ENCODE data around the gene C1QTNF9. TPM values are rescaled to one million over a fixed set of nuclear protein-coding genes. Genes with fewer than 3 reads are reported as not detected.
"Not testable (repeated sequence)": the region's sequence is repeated elsewhere in the genome, so short reads cannot be mapped to it uniquely, and the experiment has no call there.

The C1QTNF9 gene
- polyA plus RNA-seq, 1 donor, result 8.7 TPM

GRCh38 chr13:24362435-24362952, 53.1 kb downstream of the C1QTNF9 start:
- DNase-seq, result no peak

GRCh38 chr13:24365191-24365590, 55.8 kb downstream of the C1QTNF9 start:
- DNase-seq, result no peak

- DNase-seq, result not testable (repeated sequence)
Observed at GRCh38 chr13:24366315-24366714, 56.9 kb downstream of the C1QTNF9 start.

GRCh38 chr13:24371273-24371672, 61.9 kb downstream of the C1QTNF9 start:
- not testable (repeated sequence) for DNase-seq

Other genes starting within 250 kb of the C1QTNF9 start
- 2.5 TPM for gene SPATA13, start 148.9 kb upstream of the C1QTNF9 start, polyA plus RNA-seq (ENCODE audit: insufficient read length)
- 24.7 TPM for gene PARP4, start 203.2 kb downstream of the C1QTNF9 start, polyA plus RNA-seq (ENCODE audit: insufficient read length)